Stomach (tissue), 4 donors: ENCODE data around the gene TAS2R39.

Source experiments
- POLR2A ChIP-seq, 4 donors: fragments of 450-650 bp; IDR thresholded peaks; one replicate each; pipeline ENCODE4 v1.6.1; 2016; ENCODE audit warnings: antibody characterized with exemption in 4 of 4, control low read depth in 2 of 4, mild to moderate bottlenecking in 1 of 4, moderate library complexity in 1 of 4
- POLR2AphosphoS5 ChIP-seq, 3 donors: sonication (generic); formaldehyde crosslinking; IDR thresholded peaks; one replicate each; pipeline ENCODE4 v1.6.1; 2016; ENCODE audit warnings: antibody characterized with exemption in 3 of 3

GRCh38 chr7:143216151-143216550, 32.9 kb downstream of the TAS2R39 start:
- no peak for TF ChIP-seq POLR2A (IDR thresholded peaks at IDR 0.05)
- TF ChIP-seq POLR2AphosphoS5 (IDR thresholded peaks at IDR 0.05) = no peak
